ENCODE measurements around the gene AIFM2. TPM values are rescaled to one million over a fixed set of nuclear protein-coding genes. Genes with fewer than 3 reads are reported as not detected.

The AIFM2 gene
- total and polyA plus RNA-seq, 10 of the 15 experiments (the other 5 are each of a cell fraction or from before 2014, with no cell fraction given): 4.5 to 30.8 (median 15.6) TPM

GRCh38 chr10:70131560-70131937 is 1.1 kb downstream of the AIFM2 start:
- H3K27me3 ChIP-seq (replicated peaks in 1 of 2; ENCODE audit: control insufficient read depth in 2 of 2, insufficient read depth in 2 of 2, low read length in 1 of 2): no peaks in the 10 kb centered on the region
- RAD21 ChIA-PET (ENCODE audit: unreplicated experiment): no interaction called here
- peaks cover 13% of the 10 kb centered on the region for H3K4me1 ChIP-seq (ENCODE audit: control insufficient read depth, insufficient read depth, low read length)
- FAIRE-seq (no peak), ATAC-seq (peak; percentile 13), DNase-seq (ENCODE audit: low read depth, low spot score) (no peak)
- no peak overlapping the region for H2AFZ ChIP-seq (ENCODE audit: control insufficient read depth, low read depth, low read length)
- no peaks in the 10 kb centered on the region; a peak in 1 of 4 replicates for H3K36me3 ChIP-seq (ENCODE audit: control insufficient read depth in 2 of 2, insufficient read depth in 2 of 2, low read length in 1 of 2)
- intact Hi-C loops (cut with micrococcal nuclease; ENCODE audit: unreplicated experiment): no loop called here
- 94% methylated on average over 4 of the region's 4 CpGs for WGBS (ENCODE audit: insufficient coverage, insufficient replicate concordance, low lambda C conversion rate, missing lambda C conversion rate)
- peak overlapping the region; percentile 89; the same call in 1 of the 2 replicates for H3K27ac ChIP-seq (ENCODE audit: control insufficient read depth, insufficient read depth)
- H3K79me2 ChIP-seq (ENCODE audit: control insufficient read depth, insufficient read depth, low read length): peaks cover 29% of the 10 kb centered on the region
- POLR2A ChIA-PET: no interaction called here
- H3K4me2 ChIP-seq (ENCODE audit: control insufficient read depth, insufficient read depth): peak overlapping the region; percentile 97
- BruUV-seq (replicated peaks): no TSS peak
- no peak for TF ChIP-seq KLF5 (IDR thresholded peaks at IDR 0.05; ENCODE audit: partially characterized antibody)
- TF ChIP-seq E4F1 (IDR thresholded peaks at IDR 0.05; ENCODE audit: borderline replicate concordance, partially characterized antibody): no peak
- TF ChIP-seq RAD21 (IDR thresholded peaks at IDR 0.05; ENCODE audit: insufficient read depth, low read depth, low read length): no peak
- no peak for TF ChIP-seq ETV6 (conservative IDR thresholded peaks at IDR 0.05 in 1 of 2, IDR thresholded peaks at IDR 0.05 in 1 of 2; ENCODE audit: borderline replicate concordance in 1 of 2, low read depth in 1 of 2)
- no peak for TF ChIP-seq POU2F2 (IDR thresholded peaks at IDR 0.05; ENCODE audit: borderline replicate concordance, low read depth, low read length)
- no peak for TF ChIP-seq IRF4 (IDR thresholded peaks at IDR 0.05; ENCODE audit: low read depth, low read length)
- no peak for TF ChIP-seq MTA3 (IDR thresholded peaks at IDR 0.05; ENCODE audit: borderline replicate concordance, low read length)
- no peaks in the 10 kb centered on the region for H4K20me1 ChIP-seq (ENCODE audit: control insufficient read depth, insufficient read depth)
- CTCF ChIA-PET: interaction anchor here (0.9 to 4.0 kb wide), 3 partner anchors 14 to 22 kb away, joined by 3 to 42 read pairs (median 4); partner anchors contain the start of gene TYSND1
- SMC1A ChIA-PET (ENCODE audit: uncharacterized antibody, unreplicated experiment): interaction anchor here (1.4 to 2.5 kb wide), 2 partner anchors 13 to 15 kb away, joined by 5 to 11 read pairs; no protein-coding TSS in a partner anchor
- H3K9ac ChIP-seq (ENCODE audit: control insufficient read depth, insufficient read depth, low read length): peak overlapping the region; percentile 96
- in situ Hi-C loops (cut with MboI): no loop called here
- H3K4me3 ChIP-seq: peak overlapping the region; percentile 83
- no peaks in the 10 kb centered on the region for H3K9me3 ChIP-seq (replicated peaks; ENCODE audit: control insufficient read depth, insufficient read depth, low read length)

All from GM12878 (cell line).